Motor neuron (in vitro differentiated cells): Measurements from ENCODE around the gene TULP1. TPM values are rescaled to one million over a fixed set of nuclear protein-coding genes. Genes with fewer than 3 reads are reported as not detected.
A peak's percentile ranks its signal among the peaks of the same experiment; 100 is the strongest.

ENCODE experiments used
- ATAC-seq, 8 experiments: fragments of 200-7000 bp; cut with Tn5 transposase; replicated peaks in 6 of 8; 2 replicates each; pipeline ENCODE4 v1.8.0; 2021; ENCODE audit warnings: mild to moderate bottlenecking in 8 of 8, moderate library complexity in 8 of 8
- H3K27ac ChIP-seq, 2 donors: fragments of 250-450 bp; sonication (Bioruptor Pico); 2 replicates each; pipeline ENCODE4 v1.9.0; 2021; ENCODE audit warnings: antibody characterized with exemption in 2 of 2, mild to moderate bottlenecking in 2 of 2, moderate library complexity in 1 of 2
- H3K4me1 ChIP-seq, 2 donors: fragments of 250-450 bp; sonication (Bioruptor Pico); replicated peaks in 1 of 2; 2 replicates each; pipeline ENCODE4 v1.6.1; 2021; ENCODE audit warnings: antibody characterized with exemption in 2 of 2, mild to moderate bottlenecking in 2 of 2, moderate library complexity in 1 of 2
- H3K4me3 ChIP-seq, 5 donors: fragments of 250-450 bp; sonication (Bioruptor Pico); 2 replicates each; pipeline ENCODE4 v1.9.0; 2021; ENCODE audit warnings: antibody characterized with exemption in 5 of 5, mild to moderate bottlenecking in 5 of 5, moderate library complexity in 4 of 5
- WGBS, 10 experiments: fragments of 450-650 bp; shearing (Covaris generic); methylation state at CpG; one replicate each; pipeline ENCODE4 v1.0.0; 2022; 5-methylcytosine and 5-hydroxymethylcytosine counted together
- in situ Hi-C, 9 experiments: fragments of 400-800 bp; cut with MboI; loops; one replicate each; pipeline ENCODE4 v1.15.0; 2021; ENCODE audit warnings: low sequenced_read_pairs in 9 of 9, low pct_unique_long_range_greater_than_20kb in 2 of 9; ENCODE audit not compliant: unreplicated experiment in 9 of 9
- total RNA-seq, 8 experiments: library from RNA; unstranded; fragments of 300-600 nt; gene quantifications; 2 replicates each; pipeline versions ENCODE4 v1.2.3 to v1.2.4, GENCODE V29; 2022

TULP1 gene
- 1 to 10 TPM in 1 of 8 experiments, under 1 TPM in 5, not detected in 2; 0.20 to 1.2 (median 0.38) TPM for total RNA-seq

GRCh38 chr6:35512740-35513139, at the start of gene TULP1:
TULP1 (minus strand) TSS chr6:35512896; CDS start chr6:35512858, 38 bp downstream.
- in situ Hi-C loops = no loop called here
- H3K27ac ChIP-seq = no peak within 1 kb of the TSS
- no peak for ATAC-seq
- peaks cover 9 to 13% of the 10 kb centered on the region in 2 donors for H3K4me1 ChIP-seq
- 50% methylated on average over 2 of the region's 10 CpGs; no CpG with 5 or more reads in 9 of the 10 experiments for WGBS, 10 experiments
- no peak within 1 kb of the TSS for H3K4me3 ChIP-seq

- ATAC-seq = no peak
- no peak overlapping the region for H3K4me3 ChIP-seq
These were observed 49.4 kb upstream of the TULP1 start for GRCh38 chr6:35562060-35562459.

GRCh38 chr6:35561113-35561512, 48.4 kb upstream of the TULP1 start:
- no peak for ATAC-seq
- 0 to 100% (median 72%) methylated on average over 1 to 5 of the region's 5 CpGs; no CpG with 5 or more reads in 1 of the 10 experiments for WGBS, 10 experiments
- Histone ChIP-seq H3K27ac (no peak overlapping the region), H3K4me3 (no peak overlapping the region), H3K4me1 (peaks cover 8 to 11% of the 10 kb centered on the region in 2 donors)
- in situ Hi-C loops = no loop called here

More at GRCh38 chr6:35562060-35562459, 49.4 kb upstream of the TULP1 start:
- Histone ChIP-seq H3K4me1 (peaks cover 8 to 11% of the 10 kb centered on the region in 2 donors), H3K27ac (no peak overlapping the region)
- in situ Hi-C loops = no loop called here
- 13 to 90% (median 64%) methylated on average over 1 to 5 of the region's 11 CpGs; no CpG with 5 or more reads in 1 of the 10 experiments for WGBS, 10 experiments

- Histone ChIP-seq H3K27ac (no peak overlapping the region), H3K4me3 (no peak overlapping the region), H3K4me1 (peaks cover 8 to 11% of the 10 kb centered on the region in 2 donors)
- WGBS, 10 experiments = 76 to 100% (median 94%) methylated on average over 1 to 12 of the region's 12 CpGs; no CpG with 5 or more reads in 3 of the 10 experiments
- no peak for ATAC-seq
- in situ Hi-C loops = no loop called here
These were observed 45.9 kb upstream of the TULP1 start for GRCh38 chr6:35558571-35558970.

GRCh38 chr6:35557239-35557638, 44.5 kb upstream of the TULP1 start:
- WGBS, 10 experiments = 40 to 100% (median 86%) methylated on average over 1 to 3 of the region's 6 CpGs; no CpG with 5 or more reads in 2 of the 10 experiments
- in situ Hi-C loops = no loop called here
- no peak for ATAC-seq
- Histone ChIP-seq H3K4me1 (peaks cover 6 to 11% of the 10 kb centered on the region in 2 donors), H3K27ac (no peak overlapping the region), H3K4me3 (no peak overlapping the region)

- peak in 1 of 8 experiments; percentile 63 for ATAC-seq
- WGBS, 10 experiments = 0 to 100% (median 89%) methylated on average over 1 to 4 of the region's 4 CpGs; no CpG with 5 or more reads in 1 of the 10 experiments
- peaks cover 4 to 6% of the 10 kb centered on the region in 2 donors for H3K4me1 ChIP-seq
- no peak overlapping the region for H3K27ac ChIP-seq
- in situ Hi-C loops = no loop called here
- no peak overlapping the region for H3K4me3 ChIP-seq
These were observed 42.1 kb upstream of the TULP1 start for GRCh38 chr6:35554811-35555210.

- 17 to 100% (median 94%) methylated on average over 1 to 6 of the region's 6 CpGs; no CpG with 5 or more reads in 1 of the 10 experiments for WGBS, 10 experiments
- H3K4me3 ChIP-seq = no peak overlapping the region
- H3K4me1 ChIP-seq = no peaks in the 10 kb centered on the region
- in situ Hi-C loops = no loop called here
- H3K27ac ChIP-seq = no peak overlapping the region
- peak in 3 of 8 experiments; percentile 29 to 63 (median 51) for ATAC-seq
These were observed 40.6 kb upstream of the TULP1 start for GRCh38 chr6:35553315-35553714.

- 16 to 79% (median 49%) methylated on average over 2 to 5 of the region's 5 CpGs; no CpG with 5 or more reads in 1 of the 10 experiments for WGBS, 10 experiments
- Histone ChIP-seq H3K4me3 (no peak overlapping the region), H3K27ac (no peak overlapping the region), H3K4me1 (no peaks in the 10 kb centered on the region)
- ATAC-seq = peak in 1 of 8 experiments; percentile 16
- in situ Hi-C loops = no loop called here
These were observed 39.7 kb upstream of the TULP1 start for GRCh38 chr6:35552285-35552917.

- no peak for ATAC-seq
- H3K4me1 ChIP-seq = no peaks in the 10 kb centered on the region
- WGBS, 10 experiments = 0 to 83% (median 46%) methylated on average over 1 of the region's 1 CpG; no CpG with 5 or more reads in 1 of the 10 experiments
- in situ Hi-C loops = no loop called here
- no peak overlapping the region for H3K27ac ChIP-seq
- H3K4me3 ChIP-seq = no peak overlapping the region
These were observed 37.7 kb upstream of the TULP1 start for GRCh38 chr6:35550437-35550836.

GRCh38 chr6:35547676-35548075, 35.0 kb upstream of the TULP1 start:
- no peak overlapping the region for H3K4me3 ChIP-seq
- 26 to 92% (median 73%) methylated on average over 2 to 6 of the region's 6 CpGs for WGBS, 10 experiments

GRCh38 chr6:35544769-35545361, 32.2 kb upstream of the TULP1 start:
- H3K4me1 ChIP-seq = no peaks in the 10 kb centered on the region
- no peak overlapping the region for H3K27ac ChIP-seq
- in situ Hi-C loops = no loop called here
- ATAC-seq = peak in 3 of 8 experiments; percentile 50 to 96 (median 96)
- no peak overlapping the region for H3K4me3 ChIP-seq
- 60 to 100% (median 94%) methylated on average over 1 to 5 of the region's 13 CpGs; no CpG with 5 or more reads in 7 of the 10 experiments for WGBS, 10 experiments

More at GRCh38 chr6:35547676-35548075, 35.0 kb upstream of the TULP1 start:
- ATAC-seq = no peak
- no peaks in the 10 kb centered on the region for H3K4me1 ChIP-seq
- H3K27ac ChIP-seq = no peak overlapping the region
- in situ Hi-C loops = no loop called here

GRCh38 chr6:35543459-35544193, 30.9 kb upstream of the TULP1 start:
- 58 to 94% (median 82%) methylated on average over 4 to 15 of the region's 16 CpGs for WGBS, 10 experiments
- H3K4me1 ChIP-seq = no peaks in the 10 kb centered on the region
- no peak for ATAC-seq
- no peak overlapping the region for H3K4me3 ChIP-seq
- in situ Hi-C loops = no loop called here
- no peak overlapping the region for H3K27ac ChIP-seq

GRCh38 chr6:35541836-35542235, 29.1 kb upstream of the TULP1 start:
- in situ Hi-C loops = no loop called here
- Histone ChIP-seq H3K27ac (no peak overlapping the region), H3K4me1 (no peaks in the 10 kb centered on the region), H3K4me3 (no peak overlapping the region)
- no peak for ATAC-seq
- 10 to 86% (median 47%) methylated on average over 1 of the region's 2 CpGs; no CpG with 5 or more reads in 4 of the 10 experiments for WGBS, 10 experiments
